ENCODE measurements around the gene NRM.

DNA sequence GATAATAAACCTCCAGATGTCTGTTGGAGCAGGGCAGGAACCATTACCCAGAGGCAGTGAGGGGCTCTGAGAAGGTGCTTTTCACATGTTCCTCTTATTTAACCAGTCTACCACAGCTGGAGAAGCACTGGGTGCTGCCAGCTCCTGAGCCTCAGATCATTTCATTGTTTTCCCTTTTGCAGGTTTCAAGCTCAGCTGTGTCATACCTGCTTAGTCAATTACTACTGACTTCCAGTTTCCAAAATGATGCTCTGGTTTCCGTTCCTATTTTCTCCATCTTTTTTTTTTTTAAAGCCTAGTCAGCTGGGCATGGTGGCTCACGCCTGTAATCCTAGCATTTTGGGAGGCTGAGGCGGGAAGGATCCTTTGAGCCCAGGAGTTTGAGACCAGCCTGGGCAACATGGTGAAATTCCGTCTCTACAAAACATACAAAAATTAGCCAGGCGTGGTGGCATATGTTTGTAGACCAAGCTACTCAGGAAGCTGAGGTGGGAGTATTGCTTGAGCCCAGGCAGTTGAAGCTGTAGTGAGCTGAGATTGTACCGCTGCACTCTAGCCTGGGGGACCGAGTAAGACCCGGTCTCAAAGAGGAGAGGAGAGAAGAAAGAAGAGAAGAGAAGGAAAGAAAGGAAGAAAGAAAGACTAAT, 45.0 kb upstream of the NRM start:
- TF ChIP-seq, protein P1, sequence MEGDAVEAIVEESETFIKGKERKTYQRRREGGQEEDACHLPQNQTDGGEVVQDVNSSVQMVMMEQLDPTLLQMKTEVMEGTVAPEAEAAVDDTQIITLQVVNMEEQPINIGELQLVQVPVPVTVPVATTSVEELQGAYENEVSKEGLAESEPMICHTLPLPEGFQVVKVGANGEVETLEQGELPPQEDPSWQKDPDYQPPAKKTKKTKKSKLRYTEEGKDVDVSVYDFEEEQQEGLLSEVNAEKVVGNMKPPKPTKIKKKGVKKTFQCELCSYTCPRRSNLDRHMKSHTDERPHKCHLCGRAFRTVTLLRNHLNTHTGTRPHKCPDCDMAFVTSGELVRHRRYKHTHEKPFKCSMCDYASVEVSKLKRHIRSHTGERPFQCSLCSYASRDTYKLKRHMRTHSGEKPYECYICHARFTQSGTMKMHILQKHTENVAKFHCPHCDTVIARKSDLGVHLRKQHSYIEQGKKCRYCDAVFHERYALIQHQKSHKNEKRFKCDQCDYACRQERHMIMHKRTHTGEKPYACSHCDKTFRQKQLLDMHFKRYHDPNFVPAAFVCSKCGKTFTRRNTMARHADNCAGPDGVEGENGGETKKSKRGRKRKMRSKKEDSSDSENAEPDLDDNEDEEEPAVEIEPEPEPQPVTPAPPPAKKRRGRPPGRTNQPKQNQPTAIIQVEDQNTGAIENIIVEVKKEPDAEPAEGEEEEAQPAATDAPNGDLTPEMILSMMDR (IDR thresholded peaks at IDR 0.05), result no peak
- TF ChIP-seq POLR2A (IDR thresholded peaks at IDR 0.05) (no peak), POLR2AphosphoS5 (IDR thresholded peaks at IDR 0.05) (no peak)

Measured in transverse colon (tissue), 4 donors.